NB4 (cell line): ENCODE data around the gene FANCC.

Experiments
- DNase-seq: peaks from one replicate; pipeline ENCODE4 v3.0.0; 2010; ENCODE audit warnings: low read depth
- H3K4me3 ChIP-seq: one replicate; pipeline ENCODE4 v1.5.1; 2011; ENCODE audit warnings: mild to moderate bottlenecking, low read depth, low read length, moderate library complexity
- MYC ChIP-seq: IDR thresholded peaks from 2 replicates; pipeline ENCODE4 v1.6.1; 2011; ENCODE audit warnings: low read depth, low read length
- POLR2A ChIP-seq: IDR thresholded peaks from 2 replicates; pipeline ENCODE4 v1.6.1; 2011; ENCODE audit warnings: mild to moderate bottlenecking; ENCODE audit not compliant: insufficient read length; ENCODE audit errors: extremely low read depth
- TF ChIP-seq, protein P1 (sequence below): IDR thresholded peaks from one replicate; pipeline ENCODE4 v1.5.1; 2012; ENCODE audit warnings: low read depth, low read length
- TF ChIP-seq, protein P2 (sequence below): IDR thresholded peaks from 2 replicates; pipeline ENCODE4 v1.6.1; 2011; ENCODE audit warnings: low read depth, low read length

FANCC gene

DNA sequence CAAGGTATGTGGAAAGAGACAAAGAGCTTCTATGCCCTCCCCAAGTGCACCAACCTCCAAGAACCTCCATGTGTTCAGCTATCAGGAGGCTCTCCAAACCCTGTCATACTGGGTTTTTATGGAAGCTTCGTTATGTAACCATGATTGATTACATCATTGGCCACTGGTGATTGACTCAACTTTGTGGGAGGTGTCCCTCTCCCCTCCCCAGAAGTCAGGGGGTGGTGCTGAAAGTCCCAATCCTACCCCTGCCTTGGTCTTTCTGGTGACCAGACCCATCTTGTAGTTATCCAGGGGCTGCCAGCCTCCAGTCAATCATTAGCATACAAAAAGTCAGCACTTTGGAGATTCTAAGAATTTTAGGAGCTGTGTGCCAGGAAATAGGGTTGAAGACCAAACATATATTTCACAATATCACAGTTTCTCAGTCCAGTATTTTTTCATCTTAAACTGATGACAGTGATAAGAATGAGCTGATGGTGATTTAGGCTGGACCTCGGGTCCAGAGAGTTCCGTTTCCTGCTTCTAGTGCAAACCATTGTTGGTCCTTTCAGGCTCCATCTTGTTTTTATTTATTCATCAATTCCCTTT is 27.3 kb upstream of the FANCC start:
- DNase-seq = peak; percentile 17
- H3K4me3 ChIP-seq = no peak overlapping the region
- TF ChIP-seq POLR2A = no peak
- TF ChIP-seq, protein P1, sequence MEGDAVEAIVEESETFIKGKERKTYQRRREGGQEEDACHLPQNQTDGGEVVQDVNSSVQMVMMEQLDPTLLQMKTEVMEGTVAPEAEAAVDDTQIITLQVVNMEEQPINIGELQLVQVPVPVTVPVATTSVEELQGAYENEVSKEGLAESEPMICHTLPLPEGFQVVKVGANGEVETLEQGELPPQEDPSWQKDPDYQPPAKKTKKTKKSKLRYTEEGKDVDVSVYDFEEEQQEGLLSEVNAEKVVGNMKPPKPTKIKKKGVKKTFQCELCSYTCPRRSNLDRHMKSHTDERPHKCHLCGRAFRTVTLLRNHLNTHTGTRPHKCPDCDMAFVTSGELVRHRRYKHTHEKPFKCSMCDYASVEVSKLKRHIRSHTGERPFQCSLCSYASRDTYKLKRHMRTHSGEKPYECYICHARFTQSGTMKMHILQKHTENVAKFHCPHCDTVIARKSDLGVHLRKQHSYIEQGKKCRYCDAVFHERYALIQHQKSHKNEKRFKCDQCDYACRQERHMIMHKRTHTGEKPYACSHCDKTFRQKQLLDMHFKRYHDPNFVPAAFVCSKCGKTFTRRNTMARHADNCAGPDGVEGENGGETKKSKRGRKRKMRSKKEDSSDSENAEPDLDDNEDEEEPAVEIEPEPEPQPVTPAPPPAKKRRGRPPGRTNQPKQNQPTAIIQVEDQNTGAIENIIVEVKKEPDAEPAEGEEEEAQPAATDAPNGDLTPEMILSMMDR = no peak
- no peak for TF ChIP-seq MYC
- TF ChIP-seq, protein P2, sequence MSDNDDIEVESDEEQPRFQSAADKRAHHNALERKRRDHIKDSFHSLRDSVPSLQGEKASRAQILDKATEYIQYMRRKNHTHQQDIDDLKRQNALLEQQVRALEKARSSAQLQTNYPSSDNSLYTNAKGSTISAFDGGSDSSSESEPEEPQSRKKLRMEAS = no peak

DNA sequence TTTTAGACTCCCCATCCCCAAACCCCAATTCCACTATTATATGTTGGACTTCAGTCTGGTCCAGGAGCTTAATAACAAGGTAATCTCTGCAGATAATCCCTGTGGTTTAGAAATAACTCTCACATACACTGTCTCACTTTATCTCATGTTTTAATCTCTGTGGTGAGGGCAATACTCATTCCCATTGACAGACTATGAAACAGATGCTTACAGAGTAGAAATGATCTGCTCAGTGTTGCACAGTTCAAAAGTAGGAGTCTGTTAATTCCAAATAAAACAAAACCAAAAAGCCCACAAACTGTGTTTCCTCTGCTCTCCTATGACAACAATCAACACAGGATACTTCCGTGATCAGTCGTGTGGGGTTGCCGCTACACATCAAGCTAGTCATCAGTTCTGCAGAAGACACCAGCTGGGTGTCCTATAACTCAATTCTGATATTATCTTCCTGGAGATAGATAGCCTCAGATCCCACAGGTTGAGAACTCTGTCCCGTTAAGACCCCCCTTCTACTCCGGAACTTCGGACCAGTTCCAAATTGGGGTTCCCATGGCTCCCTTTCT is 26.3 kb upstream of the FANCC start:
- H3K4me3 ChIP-seq = no peak overlapping the region
- TF ChIP-seq, protein P1 = no peak
- TF ChIP-seq MYC = no peak
- no peak for TF ChIP-seq POLR2A
- TF ChIP-seq, protein P2 = no peak
- no peak for DNase-seq

DNA sequence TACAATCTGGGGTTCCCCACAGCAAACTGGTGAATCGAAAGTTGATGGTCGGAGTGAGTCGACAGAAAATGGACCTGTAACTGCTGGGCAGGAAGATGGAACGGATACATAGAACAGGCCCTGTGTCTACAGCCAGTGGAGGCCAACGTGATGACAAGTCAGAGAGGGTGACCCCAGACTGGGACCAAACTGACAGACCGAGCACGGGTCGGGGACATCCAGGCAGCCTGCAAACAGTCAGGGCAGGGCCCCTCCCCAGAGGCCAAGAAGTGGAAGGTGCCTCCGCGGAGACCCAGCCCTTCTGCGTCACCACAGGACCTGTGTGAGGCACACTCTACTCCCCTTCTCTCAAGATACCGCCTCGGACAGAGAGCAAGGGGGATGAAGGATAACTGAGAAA is 25.1 kb upstream of the FANCC start:
- H3K4me3 ChIP-seq = no peak overlapping the region
- TF ChIP-seq, protein P1 = no peak
- TF ChIP-seq, protein P2 = no peak
- TF ChIP-seq POLR2A = no peak
- no peak for DNase-seq

DNA sequence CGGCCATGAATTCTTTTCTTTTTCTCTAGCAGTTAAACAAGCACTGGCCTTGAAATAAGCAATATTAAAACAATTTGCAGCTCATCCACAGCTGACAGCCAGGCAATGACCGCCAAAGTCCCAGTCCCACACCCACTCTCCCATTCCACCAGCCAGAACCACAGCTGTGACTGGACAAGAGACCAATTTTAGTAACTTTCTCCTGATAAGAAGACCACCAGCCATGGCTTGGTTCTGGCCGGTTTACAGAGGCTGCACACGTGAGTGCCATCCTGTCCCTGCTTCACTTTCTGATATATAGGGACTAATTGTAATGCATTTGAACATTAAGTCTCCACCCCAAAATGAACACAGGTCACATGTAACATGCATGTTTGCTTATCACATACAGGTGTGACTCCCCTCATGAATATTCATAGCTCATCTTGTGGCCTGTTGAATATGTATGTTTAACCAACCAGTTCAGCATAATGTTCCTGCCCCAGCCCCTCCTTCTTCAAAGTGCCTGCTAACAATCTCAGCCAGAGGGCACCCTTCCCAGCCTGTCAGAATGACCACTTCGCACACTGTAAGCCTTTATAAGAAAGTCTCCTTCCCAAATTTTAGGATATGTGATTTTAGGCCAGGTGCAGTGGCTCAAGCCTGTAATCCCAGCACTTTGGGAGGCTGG is 23.9 kb upstream of the FANCC start:
- DNase-seq = no peak
- TF ChIP-seq, protein P2 = no peak
- TF ChIP-seq, protein P1 = no peak
- TF ChIP-seq POLR2A (no peak), MYC (no peak)
- no peak overlapping the region for H3K4me3 ChIP-seq

DNA sequence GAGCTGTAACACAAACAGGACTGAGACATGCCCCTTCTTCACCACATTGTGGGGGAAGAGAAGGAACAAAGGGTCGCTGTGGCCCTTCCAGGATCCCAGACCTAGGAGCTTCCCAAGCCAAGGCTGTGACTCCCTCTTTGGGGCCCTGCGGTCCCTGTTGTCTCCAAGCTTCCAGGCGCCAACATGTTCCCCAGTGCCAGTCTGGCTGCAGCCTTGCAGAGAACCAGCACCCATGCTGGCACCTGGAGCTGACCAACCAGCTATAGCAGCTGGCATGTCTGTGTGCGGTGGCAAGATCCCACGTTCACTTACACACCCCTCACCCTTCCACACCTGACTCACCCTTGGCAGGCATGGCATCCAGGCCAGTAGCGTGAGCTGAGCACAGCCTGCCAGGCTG is 20.7 kb upstream of the FANCC start:
- DNase-seq = no peak
- H3K4me3 ChIP-seq = no peak overlapping the region
- TF ChIP-seq MYC = no peak
- TF ChIP-seq, protein P2 = no peak

DNA sequence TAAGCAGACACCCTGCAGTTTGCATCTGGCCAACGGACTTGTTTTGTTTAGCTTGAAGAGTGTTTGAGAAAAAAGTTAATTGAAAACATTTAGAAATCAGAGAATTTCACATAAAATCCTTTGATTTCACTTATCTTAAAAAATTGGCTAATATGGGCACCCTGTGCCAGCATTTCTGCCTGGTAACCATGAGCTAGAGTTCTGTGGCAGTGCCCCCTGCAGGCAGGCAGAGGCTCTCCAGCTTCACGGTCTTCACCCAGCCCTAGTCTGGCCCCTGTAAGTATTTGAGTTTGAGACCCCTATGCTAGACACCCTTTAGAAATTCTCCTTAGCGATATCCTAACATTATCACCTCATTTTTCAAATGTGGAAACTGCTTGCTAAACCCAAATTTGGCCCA is 18.8 kb upstream of the FANCC start:
- TF ChIP-seq, protein P1 = peak; percentile 43
- no peak for TF ChIP-seq POLR2A
- DNase-seq = peak; percentile 23
- H3K4me3 ChIP-seq = no peak overlapping the region
